GM12875 (cell line): ENCODE data around the gene IL21R.
"Not testable (repeated sequence)": the region's sequence is repeated elsewhere in the genome, so short reads cannot be mapped to it uniquely, and the experiment has no call there.

Source experiments
- H3K4me3 ChIP-seq: one replicate; pipeline ENCODE4 v1.5.1; 2011; ENCODE audit warnings: low read depth, low read length, control low read depth
- TF ChIP-seq, protein P1 (sequence below): IDR thresholded peaks from 2 replicates; pipeline ENCODE4 v1.5.1; 2011; ENCODE audit warnings: low read depth, mild to moderate bottlenecking, control low read depth, inconsistent platforms, low read length, moderate library complexity, borderline replicate concordance; ENCODE audit not compliant: insufficient read depth

IL21R gene

DNA sequence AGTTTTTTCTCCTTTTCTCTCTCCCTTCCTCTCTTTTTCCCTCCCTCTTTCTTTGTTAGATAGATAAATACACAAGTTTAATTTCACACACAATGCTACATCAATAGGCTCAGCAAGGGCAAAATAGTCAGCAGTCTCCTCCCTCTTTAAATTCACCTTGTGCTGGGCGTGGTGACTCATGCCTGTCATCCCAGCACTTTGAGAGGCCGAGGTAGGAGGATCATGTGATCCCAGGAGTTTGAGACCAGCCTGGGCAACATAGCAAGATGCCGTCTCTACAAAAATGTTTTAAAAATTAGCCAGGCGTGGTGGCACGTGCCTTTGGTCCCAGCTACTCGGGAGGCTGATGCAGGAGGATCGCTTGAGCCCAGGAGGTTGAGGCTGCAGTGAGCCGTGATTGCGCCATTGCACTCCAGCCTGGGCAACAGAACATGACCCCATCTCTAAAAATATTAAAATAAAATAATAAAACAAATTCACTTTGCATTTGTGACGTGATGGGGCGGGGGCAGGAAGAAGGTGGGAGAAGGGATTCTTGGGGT is 27.4 kb downstream of the IL21R start:
- TF ChIP-seq, protein P1, sequence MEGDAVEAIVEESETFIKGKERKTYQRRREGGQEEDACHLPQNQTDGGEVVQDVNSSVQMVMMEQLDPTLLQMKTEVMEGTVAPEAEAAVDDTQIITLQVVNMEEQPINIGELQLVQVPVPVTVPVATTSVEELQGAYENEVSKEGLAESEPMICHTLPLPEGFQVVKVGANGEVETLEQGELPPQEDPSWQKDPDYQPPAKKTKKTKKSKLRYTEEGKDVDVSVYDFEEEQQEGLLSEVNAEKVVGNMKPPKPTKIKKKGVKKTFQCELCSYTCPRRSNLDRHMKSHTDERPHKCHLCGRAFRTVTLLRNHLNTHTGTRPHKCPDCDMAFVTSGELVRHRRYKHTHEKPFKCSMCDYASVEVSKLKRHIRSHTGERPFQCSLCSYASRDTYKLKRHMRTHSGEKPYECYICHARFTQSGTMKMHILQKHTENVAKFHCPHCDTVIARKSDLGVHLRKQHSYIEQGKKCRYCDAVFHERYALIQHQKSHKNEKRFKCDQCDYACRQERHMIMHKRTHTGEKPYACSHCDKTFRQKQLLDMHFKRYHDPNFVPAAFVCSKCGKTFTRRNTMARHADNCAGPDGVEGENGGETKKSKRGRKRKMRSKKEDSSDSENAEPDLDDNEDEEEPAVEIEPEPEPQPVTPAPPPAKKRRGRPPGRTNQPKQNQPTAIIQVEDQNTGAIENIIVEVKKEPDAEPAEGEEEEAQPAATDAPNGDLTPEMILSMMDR = no peak
- H3K4me3 ChIP-seq = peak overlapping the region; percentile 62

DNA sequence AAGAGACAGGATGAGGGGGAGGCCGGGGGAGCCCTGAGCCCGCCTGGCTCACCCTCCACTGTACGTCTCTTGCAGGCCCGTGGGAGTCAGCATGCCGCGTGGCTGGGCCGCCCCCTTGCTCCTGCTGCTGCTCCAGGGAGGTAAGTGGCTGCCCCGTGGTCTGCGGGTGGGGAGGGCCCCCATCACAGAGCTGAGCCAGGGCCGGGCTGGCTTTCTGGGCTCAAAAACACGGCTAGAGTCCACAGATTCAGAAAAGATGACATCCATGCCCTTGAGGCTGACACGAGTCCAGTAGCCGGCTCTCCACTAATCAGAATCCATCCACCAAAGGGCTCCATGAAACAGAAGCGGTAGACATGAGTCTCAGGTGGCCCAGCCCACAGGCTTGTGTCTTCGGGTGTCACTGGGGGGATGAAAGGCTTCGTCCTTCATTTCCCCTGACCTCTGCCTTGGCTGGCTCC is 28.0 kb downstream of the IL21R start:
- TF ChIP-seq, protein P1 = no peak
- H3K4me3 ChIP-seq = peak overlapping the region; percentile 62

DNA sequence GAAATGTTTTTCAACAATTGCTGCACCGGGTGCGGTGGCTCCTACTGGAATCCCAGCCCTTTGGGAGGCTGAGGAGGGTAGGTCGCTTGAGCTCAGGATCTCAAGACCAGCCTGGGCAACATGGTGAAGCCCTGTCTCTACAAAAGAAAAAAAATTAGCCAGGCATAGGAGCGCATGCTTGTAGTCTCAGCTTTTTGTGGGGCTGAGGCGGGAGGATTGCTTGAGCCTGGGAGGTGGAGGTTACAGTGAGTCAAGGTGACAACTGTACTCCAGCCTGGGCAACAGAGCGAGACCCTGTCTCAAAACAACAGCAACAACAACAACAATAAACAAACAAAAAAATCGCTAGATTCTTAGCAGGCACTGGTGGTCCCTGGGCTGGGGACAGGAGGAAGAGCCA is 28.5 kb downstream of the IL21R start:
- TF ChIP-seq, protein P1 = no peak
- peak overlapping the region; percentile 62 for H3K4me3 ChIP-seq

DNA sequence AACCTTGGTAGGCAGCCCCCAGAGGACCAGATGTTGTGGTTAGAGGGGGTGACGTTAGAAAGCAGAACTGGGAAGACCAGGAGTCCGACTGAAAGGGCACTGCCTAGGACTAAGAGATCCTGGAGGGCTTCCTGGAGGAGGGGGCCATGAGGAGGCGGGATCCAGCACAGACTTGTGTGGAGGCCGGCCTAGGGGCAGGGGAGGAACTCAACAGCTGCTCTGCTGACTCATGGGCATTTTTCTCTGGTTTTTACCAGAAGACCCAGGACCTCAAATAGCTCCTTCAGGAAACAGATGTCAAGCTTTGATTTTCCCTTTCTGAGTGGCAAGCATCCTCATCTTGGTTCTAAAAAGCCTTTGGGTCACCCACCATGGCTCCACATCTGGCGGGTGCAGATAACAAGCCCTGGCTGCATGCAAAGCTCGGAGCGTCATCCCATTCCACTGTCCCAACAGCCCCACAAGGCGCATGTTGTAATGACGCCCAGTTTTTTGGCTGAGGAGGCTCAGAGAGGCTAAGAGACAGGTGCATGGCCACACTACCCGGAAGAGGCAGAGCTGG is 29.0 kb downstream of the IL21R start:
- TF ChIP-seq, protein P1 = no peak

DNA sequence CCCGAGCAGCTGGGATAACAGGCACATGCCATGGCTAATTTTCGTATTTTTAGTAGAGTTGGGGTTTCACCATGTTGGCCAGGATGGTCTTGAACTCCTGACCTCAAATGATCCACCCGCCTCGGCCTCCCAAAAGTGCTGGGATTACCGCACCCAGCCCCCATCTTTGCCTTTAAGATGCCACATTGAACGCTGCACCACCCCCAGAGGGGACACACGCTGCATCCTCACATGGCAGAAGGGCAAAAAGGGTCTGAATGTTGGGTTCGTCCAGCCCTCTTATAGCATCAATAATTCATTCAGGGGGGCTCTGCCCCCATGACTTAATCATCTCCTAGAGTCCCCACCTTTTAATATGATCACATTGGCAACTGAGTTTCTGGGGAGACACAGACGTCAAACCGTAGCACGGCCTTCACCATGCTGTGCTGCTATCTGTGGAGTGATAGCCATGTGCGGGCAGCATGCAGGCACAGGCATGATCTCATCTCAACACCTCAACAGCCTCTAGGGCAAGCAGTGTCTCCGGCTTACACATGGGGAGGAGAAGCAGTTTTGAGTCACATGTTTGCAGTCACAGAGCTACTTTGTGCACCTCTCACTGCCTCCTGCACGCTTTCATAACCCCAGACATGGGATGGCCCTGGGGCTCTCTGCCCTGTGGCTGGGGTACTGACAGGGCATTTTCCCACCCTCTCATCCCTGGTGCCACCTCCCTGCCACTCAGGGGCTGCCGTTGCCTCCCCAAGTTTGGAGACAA is 30.0 kb downstream of the IL21R start:
- no peak overlapping the region for H3K4me3 ChIP-seq
- TF ChIP-seq, protein P1 = no peak

More for the DNA sequence above, 29.0 kb downstream of the IL21R start:
- peak overlapping the region; percentile 62 for H3K4me3 ChIP-seq

DNA sequence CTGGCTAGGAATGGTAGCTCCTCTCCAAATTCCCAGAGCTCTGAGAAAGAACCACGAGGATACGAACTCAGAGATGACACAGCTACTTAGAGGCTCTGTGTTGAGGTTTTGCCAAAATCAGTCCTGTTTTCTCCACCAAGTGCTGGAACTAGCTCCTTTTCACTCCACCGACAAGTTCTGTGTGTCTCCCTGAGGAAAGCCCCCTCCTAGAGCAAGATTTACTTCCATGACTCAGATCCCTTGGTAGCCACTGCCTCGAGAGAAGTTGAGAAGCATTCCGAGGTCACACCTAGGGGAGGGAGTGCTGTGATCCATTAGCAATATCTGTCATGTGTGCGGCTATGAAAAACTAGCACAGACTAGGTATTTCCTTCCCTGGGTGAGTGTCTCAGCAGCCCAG is 30.6 kb downstream of the IL21R start:
- H3K4me3 ChIP-seq = no peak overlapping the region
- TF ChIP-seq, protein P1 = no peak

DNA sequence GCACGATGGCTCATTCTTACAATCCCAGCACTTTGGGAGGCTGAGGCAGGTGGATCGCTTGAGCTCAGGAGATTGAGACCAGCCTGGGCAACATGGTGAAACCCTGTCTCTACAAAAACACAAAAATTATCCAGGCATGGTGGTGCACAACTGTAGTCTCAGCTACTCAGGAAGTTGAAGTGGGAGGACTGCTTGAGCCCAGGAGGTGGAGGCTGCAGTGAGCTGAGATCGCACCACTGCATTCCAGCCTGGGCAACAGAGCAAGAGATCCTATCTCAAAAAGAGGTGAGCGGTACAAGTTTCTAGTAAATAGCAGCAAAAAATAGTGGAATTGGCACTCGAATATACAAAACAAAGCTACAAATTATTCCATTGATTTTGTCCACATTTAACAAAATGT is 31.2 kb downstream of the IL21R start:
- H3K4me3 ChIP-seq = not testable (repeated sequence)
